NCI-H2081 treated with DMSO at 0.1 percent for 48 hours (cell line): ENCODE measurements around the gene MGRN1.

Source experiments
- DNase-seq: peaks from one replicate; lab custom pipeline; 2025; lab: John Stamatoyannopoulos, UW

Gene MGRN1

GRCh38 chr16:4687946-4688673 is 63.5 kb downstream of the MGRN1 start:
- no peak for DNase-seq

GRCh38 chr16:4688674-4689045 is 64.0 kb downstream of the MGRN1 start:
- DNase-seq = no peak

- DNase-seq = no peak
Measured at GRCh38 chr16:4689091-4689671, 64.6 kb downstream of the MGRN1 start.

- DNase-seq = no peak
Measured at GRCh38 chr16:4689864-4690704, 65.5 kb downstream of the MGRN1 start.

GRCh38 chr16:4690946-4691665 is 66.5 kb downstream of the MGRN1 start:
- DNase-seq = no peak

- no peak for DNase-seq
Measured at GRCh38 chr16:4691666-4692412, 67.2 kb downstream of the MGRN1 start.

- no peak for DNase-seq
Measured at GRCh38 chr16:4692460-4693295, 68.1 kb downstream of the MGRN1 start.

- peak; percentile 80 for DNase-seq
Measured at GRCh38 chr16:4693296-4693955, 68.8 kb downstream of the MGRN1 start, which contains the start of gene NUDT16L1. TSS of gene NUDT16L1 (plus strand) at chr16:4693562. CDS start at chr16:4693727, 165 bp downstream.

GRCh38 chr16:4693956-4694641 is 69.5 kb downstream of the MGRN1 start:
- DNase-seq = no peak

GRCh38 chr16:4694642-4695451 is 70.2 kb downstream of the MGRN1 start:
- DNase-seq = no peak

- DNase-seq = no peak
Measured at GRCh38 chr16:4695473-4696171, 71.0 kb downstream of the MGRN1 start.

- no peak for DNase-seq
Measured at GRCh38 chr16:4696172-4696904, 71.7 kb downstream of the MGRN1 start.

GRCh38 chr16:4696905-4697847 is 72.5 kb downstream of the MGRN1 start:
- no peak for DNase-seq

GRCh38 chr16:4697848-4698291 is 73.2 kb downstream of the MGRN1 start:
- no peak for DNase-seq

- no peak for DNase-seq
Measured at GRCh38 chr16:4698321-4699045, 73.9 kb downstream of the MGRN1 start.
